ENCODE data around the gene CTTN. TPM values are rescaled to one million over a fixed set of nuclear protein-coding genes. Genes with fewer than 3 reads are reported as not detected.

CTTN gene
- total and polyA plus RNA-seq, 2 of the 13 experiments (the other 11 are each of a cell fraction or from before 2014, with no cell fraction given): 84.4 to 114 TPM

DNA sequence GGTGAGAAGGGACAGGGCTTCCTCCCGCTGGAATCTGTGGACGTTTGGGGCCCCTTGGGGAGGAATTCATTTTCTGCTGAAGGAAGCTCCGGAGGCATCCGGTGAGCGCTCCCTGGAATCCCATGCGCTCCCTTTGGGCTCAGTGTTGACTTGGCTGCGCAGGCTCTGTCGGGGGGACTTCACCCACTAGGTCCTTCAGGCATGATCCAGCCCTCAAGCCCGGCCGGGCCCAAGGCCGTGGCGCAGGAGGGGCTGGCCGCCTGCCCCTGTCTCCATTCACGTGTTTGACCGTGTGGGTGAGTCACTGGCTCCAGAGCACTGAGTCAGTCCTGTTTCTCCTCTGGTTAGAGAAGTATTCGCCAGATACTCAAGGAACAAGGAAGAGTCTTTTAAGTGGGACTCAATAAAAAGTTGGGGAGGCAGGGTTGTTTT, 1.4 kb downstream of the CTTN start (continued):
- TF ChIP-seq PITX1 (CRISPR knock-in tag; IDR thresholded peaks at IDR 0.05) (0 out of 2 replicates have a peak, but pooled peaks have one; percentile 1), CTCF (CRISPR knock-in tag; IDR thresholded peaks at IDR 0.05) (peak; percentile 2; the same call in 1 of the 2 replicates), ARID5B (CRISPR knock-in tag; IDR thresholded peaks at IDR 0.05) (peak; percentile 66), ZNF101 (CRISPR knock-in tag; IDR thresholded peaks at IDR 0.05; ENCODE audit: borderline replicate concordance, low read depth) (no peak), FOXO4 (CRISPR knock-in tag; conservative IDR thresholded peaks at IDR 0.05) (no peak), ARNT (IDR thresholded peaks at IDR 0.05) (no peak), HHEX (CRISPR knock-in tag; IDR thresholded peaks at IDR 0.05) (no peak), ZSCAN31 (CRISPR knock-in tag; IDR thresholded peaks at IDR 0.05; ENCODE audit: low read depth) (0 out of 2 replicates have a peak, but pooled peaks have one; percentile 40), ZSCAN12 (CRISPR knock-in tag; IDR thresholded peaks at IDR 0.05) (no peak), ZNF317 (CRISPR knock-in tag; IDR thresholded peaks at IDR 0.05) (0 out of 2 replicates have a peak, but pooled peaks have one; percentile 31), ZNF335 (CRISPR knock-in tag; IDR thresholded peaks at IDR 0.05) (peak; percentile 97), SIN3A (IDR thresholded peaks at IDR 0.05; ENCODE audit: borderline replicate concordance, low read depth, low read length) (no peak), DMAP1 (CRISPR knock-in tag; IDR thresholded peaks at IDR 0.05) (0 out of 2 replicates have a peak, but pooled peaks have one; percentile 70), ZNF343 (CRISPR knock-in tag; IDR thresholded peaks at IDR 0.05) (no peak), ZNF160 (CRISPR knock-in tag; IDR thresholded peaks at IDR 0.05) (no peak), NCOA1 (CRISPR knock-in tag; IDR thresholded peaks at IDR 0.05) (no peak), ZNF75D (CRISPR knock-in tag; IDR thresholded peaks at IDR 0.05; ENCODE audit: borderline replicate concordance) (no peak), GLI4 (CRISPR knock-in tag; IDR thresholded peaks at IDR 0.05; ENCODE audit: borderline replicate concordance) (0 out of 2 replicates have a peak, but pooled peaks have one; percentile 71), TOE1 (CRISPR knock-in tag; IDR thresholded peaks at IDR 0.05) (0 out of 2 replicates have a peak, but pooled peaks have one; percentile 22), ARNTL (CRISPR knock-in tag; IDR thresholded peaks at IDR 0.05) (peak; percentile 99), POGZ (CRISPR knock-in tag; IDR thresholded peaks at IDR 0.05) (no peak), NFYC (CRISPR knock-in tag; IDR thresholded peaks at IDR 0.05) (no peak), ZFAT (CRISPR knock-in tag; conservative IDR thresholded peaks at IDR 0.05) (no peak), ZNF576 (CRISPR knock-in tag; IDR thresholded peaks at IDR 0.05) (no peak), FIP1L1 (IDR thresholded peaks at IDR 0.05; ENCODE audit: borderline replicate concordance, insufficient read depth, low read depth, low read length) (no peak)
- TF ChIP-seq, protein P1, sequence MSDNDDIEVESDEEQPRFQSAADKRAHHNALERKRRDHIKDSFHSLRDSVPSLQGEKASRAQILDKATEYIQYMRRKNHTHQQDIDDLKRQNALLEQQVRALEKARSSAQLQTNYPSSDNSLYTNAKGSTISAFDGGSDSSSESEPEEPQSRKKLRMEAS (IDR thresholded peaks at IDR 0.05): peak; percentile 70

Measured in HepG2 (cell line).